HuH-7 (cell line): ENCODE data around the gene SRSF4.
"Not testable (repeated sequence)": the region's sequence is repeated elsewhere in the genome, so short reads cannot be mapped to it uniquely, and the experiment has no call there.

ENCODE experiments used
- DNase-seq: peaks from one replicate; pipeline ENCODE4 v3.0.0; 2011; ENCODE audit warnings: low spot score

SRSF4 gene

GRCh38 chr1:29162476-29163138, 19.1 kb downstream of the SRSF4 start:
- no peak for DNase-seq

DNA sequence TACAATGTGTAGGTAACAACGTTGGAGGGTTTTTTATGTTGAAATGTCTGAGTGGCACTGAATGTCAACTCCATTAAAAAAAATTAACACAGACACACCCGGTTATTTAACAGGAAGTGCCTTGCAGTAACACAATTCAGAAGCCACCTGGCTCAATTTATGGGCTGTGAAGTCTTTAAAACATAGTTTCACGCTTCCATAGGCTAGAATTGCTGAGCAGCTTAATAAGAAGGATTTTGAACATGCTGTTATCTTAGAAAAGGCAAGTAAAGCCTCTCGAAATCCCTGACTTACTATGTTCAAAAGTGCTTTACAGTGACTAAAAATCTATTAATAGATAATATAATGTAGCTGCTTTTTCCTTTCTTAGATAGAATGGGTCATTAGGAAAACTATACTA, 19.7 kb downstream of the SRSF4 start:
- DNase-seq, result no peak

DNA sequence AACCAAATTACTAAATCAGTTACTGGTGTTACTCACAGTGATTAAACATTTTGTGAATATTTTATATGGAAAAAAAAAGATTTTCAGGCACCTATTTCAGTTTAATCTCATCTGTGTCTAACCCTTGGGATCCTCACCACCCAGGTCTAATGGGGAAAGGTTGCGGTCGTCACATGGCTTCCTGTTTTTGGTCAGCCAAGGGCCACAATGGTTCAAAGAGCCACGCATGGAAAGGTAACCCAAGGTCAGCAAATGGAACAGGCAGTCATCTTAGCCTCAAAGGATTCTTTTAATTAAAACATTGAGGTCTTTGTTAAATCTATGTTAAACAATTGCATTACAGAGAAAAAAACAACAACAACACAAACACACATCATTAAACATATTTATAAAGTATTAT, 21.9 kb downstream of the SRSF4 start:
- no peak for DNase-seq

DNA sequence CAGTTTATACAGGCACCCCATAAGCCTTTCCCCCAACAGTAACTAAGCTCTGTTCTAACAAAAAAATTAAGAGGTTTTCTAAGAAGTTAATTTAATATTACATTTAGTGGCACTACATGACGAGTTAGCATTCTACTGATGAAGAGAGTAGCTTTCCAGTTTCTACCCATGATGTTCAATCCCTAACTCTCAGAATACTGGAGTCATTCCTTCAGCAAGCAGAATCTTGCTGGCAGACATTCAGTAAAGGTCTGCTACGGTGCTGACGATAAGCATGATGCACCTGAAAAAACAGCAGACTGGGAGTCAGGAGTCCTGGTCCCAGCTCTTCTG, 24.5 kb downstream of the SRSF4 start:
- DNase-seq, result no peak

DNA sequence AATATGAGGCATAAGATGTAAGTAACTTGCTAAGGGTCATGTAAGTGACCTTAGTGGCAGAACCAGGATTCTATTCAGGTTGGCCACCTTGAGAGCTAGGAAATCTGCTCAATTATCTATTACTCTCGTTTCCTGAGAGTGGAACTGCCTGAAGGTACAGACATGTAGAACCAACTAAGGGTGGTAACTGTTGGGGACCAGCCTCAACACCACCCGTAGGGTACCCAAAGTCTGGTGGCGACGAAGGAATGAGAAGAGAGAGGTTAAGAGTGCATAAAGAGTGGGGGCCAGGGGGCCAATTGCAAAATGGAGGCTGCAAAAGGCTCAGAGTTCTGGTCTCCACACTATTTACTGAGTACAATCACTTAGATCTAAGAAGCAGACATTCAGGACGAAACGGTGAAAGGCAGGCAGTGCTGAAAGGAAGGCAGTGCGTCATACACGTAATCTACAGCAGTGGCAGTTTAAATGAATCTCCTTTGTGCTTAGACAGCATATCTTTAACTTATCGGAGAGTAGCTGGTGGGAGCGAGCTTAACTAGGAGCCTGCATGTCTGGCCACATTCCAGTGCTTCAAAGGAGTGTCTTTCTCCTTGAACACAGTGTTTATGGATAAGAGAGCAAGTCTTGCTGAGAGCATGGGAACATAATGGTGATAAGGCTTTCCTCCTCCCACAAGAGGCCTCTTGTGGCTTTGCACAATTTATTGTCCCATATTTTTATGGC, 25.0 kb downstream of the SRSF4 start:
- no peak for DNase-seq

DNA sequence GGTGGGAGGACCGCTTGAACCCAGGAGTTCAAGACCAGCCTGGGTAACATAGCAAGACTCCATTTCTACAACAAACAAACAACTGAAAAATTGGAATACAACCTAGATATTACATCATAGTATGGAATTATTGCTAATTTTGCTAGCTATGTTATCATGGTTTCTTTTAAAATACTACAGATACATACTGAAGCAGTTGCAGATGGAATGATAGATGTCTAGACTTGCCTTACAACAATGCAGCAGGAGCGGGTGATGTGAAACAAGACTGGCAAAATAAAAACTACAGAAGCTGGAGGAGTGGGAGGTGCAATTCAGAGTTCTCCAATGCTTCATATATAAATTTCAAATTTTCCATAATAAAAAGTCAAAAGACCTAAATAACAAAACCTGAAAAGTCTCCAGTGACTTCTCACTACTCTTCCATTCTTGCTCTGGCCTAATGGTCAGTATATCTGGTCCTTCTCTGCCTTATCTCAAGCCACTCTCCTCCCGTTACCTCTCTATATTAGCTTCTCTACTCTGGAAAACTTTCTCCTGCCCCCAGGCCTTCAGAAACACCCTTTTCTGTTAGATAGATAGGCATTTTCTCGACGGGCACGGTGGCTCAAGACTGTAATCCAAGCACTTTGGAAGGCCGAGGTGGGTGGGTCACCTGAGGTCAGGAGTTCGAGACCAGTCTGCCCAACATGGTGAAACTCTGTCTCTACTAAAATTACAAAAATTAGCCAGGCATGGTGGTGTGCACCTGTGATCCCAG, 29.5 kb downstream of the SRSF4 start:
- no peak for DNase-seq

DNA sequence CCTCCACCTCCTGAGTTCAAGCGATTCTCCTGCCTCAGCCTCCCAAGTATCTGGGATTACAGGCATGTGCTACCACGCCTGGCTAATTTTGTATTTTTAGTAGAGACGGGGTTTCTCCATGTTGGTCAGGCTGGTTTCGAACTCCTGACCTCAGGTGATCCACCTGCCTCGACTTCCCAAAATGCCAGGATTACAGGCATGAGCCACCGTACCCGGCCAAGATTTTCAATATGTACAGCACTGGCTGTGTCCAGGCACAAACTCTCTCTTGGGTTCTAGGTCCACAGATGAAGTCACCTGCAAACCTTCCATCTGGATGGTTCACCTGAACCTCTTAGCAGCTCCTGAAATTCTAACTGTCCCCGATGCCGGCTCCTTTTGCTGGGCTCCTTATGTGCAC, 31.4 kb downstream of the SRSF4 start:
- DNase-seq, result not testable (repeated sequence)

DNA sequence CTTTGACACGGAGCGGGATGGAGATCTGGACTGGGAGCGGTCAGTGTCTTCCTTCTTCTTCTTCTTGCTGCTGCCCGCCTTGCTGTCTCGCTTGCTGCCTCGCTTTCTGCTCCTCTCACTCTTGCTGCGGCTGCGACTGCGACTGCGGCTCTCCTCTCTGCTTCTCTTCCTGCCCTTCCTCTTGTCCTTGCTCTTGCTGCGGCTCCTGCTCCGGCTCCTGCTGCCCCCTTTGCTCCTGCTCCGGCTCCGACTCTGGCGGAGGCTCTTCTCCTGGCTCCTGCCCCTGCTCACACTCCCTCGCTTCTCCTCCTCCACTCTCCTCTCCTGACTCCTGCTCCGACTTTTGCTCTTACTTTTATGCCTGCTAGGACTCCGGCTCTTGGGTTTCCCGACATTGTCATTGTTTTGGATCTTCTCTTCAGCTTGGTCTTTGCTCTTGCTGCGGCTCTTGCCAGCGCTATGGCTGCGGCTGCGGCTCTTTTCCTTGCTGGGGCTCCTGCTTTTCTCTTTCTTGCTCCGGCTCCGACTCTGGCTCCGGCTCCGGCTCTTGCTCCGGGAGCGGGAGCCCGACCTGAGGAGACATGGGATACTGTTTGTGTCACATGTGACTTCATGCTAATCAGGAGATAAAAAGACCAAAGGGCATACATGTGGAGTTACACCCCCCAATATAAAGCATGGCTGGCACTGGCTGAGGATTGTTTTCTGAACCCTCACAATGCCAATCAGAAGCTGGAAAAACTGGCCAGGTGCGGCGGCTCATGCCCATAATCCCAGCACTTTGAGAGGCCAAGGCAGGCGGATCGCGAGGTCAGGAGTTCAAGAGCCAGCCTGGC, 32.8 kb downstream of the SRSF4 start:
- DNase-seq, result no peak

- peak; percentile 78 for DNase-seq
These were observed 35.8 kb downstream of the SRSF4 start for GRCh38 chr1:29145739-29146437.

DNA sequence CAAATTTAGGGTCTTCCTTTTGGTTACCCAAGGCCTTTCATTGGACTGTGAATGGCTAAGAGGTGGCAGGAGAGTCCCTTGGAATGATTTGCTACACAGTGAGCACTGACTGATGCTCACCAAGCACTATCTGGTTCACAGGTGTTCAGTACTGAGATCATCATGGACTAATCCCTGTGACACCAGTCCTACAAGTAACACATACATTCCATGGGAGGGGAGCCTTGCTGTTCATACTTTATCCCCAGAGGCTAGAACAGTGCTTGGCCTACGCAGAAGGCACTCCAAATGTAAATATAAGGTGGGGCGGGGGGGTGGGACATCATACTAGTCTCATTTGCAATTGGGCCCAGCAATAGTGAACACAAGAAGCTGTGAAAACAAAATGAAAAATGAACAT, 37.5 kb downstream of the SRSF4 start:
- no peak for DNase-seq

GRCh38 chr1:29142714-29143113, 39.0 kb downstream of the SRSF4 start:
- DNase-seq, result no peak

GRCh38 chr1:29136391-29136915, 45.2 kb downstream of the SRSF4 start:
- no peak for DNase-seq

DNA sequence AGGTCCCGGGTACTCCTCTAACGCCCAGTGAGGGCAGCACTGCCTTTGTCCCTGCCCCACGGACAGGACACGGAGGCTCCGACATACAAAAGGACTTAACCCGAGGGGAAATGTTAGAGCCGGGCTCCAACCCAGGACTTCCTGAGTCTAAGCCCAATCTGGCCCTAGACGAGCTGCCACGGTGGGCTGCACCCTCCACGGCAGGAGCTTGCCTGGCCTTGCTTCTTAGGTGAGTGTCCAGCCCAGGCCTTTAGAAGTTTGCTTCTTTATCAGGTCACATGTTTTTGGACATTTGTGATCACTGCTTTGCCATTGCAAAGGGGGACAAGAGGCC, 47.0 kb downstream of the SRSF4 start:
- no peak for DNase-seq

GRCh38 chr1:29133861-29134694, 47.6 kb downstream of the SRSF4 start:
- no peak for DNase-seq

DNA sequence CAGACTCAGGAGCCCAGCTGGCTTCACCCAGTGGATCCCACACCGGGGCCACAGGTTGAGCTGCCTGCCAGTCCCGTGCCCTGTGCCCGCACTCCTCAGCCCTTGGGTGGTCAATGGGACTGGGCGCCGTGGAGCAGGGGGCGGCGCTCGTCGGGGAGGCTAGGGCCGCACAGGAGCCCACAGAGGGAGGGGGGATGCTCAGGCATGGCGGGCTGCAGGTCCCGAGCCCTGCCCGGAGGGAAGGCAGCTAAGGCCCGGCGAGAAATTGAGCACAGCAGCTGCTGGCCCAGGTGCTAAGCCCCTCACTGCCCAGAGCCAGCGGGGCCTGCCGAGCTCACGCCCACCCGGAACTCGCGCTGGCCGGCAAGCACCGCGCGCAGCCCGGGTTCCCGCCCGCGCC, 50.6 kb downstream of the SRSF4 start:
- not testable (repeated sequence) for DNase-seq

- DNase-seq, result no peak
These were observed 51.8 kb downstream of the SRSF4 start for GRCh38 chr1:29129916-29130315.

DNA sequence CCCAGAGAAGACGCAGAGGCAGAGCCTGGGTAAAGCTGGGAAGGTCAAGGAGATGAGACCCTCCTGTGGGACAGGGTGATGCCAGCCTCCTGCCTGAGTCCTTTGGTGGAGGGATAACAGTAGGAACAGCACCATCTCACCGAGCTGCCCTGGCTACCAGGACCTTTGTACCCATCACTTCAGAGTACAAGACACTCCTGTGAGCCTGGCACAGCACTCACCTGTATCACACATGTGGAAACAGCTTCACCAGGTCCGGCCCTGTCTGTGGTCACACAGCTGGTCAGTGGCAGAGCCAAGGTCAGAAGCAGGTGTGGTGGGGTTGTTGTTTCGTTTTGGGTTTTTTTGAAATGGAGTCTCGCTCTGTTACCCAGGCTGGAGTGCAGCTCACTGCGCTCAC, 53.0 kb downstream of the SRSF4 start:
- DNase-seq, result no peak

- DNase-seq, result no peak
These were observed 55.5 kb downstream of the SRSF4 start for GRCh38 chr1:29126198-29126597.

GRCh38 chr1:29125788-29126187, 55.9 kb downstream of the SRSF4 start:
- no peak for DNase-seq

DNA sequence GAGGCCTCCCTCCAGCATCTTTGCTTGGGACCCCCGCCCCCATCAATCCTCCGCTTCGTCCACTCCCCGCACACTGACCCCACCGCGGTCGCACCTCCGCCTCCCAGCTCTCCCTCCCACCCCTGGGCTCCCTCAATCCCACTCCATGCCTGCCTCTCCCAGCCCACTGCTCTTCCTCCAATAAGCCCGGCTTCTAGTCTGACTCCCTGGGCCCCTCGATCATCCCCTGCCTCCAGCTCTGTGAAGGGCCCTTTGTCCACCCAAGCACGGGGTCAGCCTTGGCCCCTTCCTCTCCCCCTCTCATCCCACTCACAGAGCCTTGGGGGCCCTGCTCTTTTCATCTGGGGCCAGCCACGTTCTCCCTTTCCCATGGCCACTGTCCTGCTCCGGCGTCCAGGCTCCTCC, 56.5 kb downstream of the SRSF4 start:
- DNase-seq, result no peak
